Progenitor cell of endocrine pancreas (in vitro differentiated cells): ENCODE measurements around the gene HNF1B. TPM values are rescaled to one million over a fixed set of nuclear protein-coding genes. Genes with fewer than 3 reads are reported as not detected.

ENCODE experiments used
- DNase-seq: peaks from one replicate; pipeline ENCODE4 v3.0.0; 2021; ENCODE audit warnings: low spot score; ENCODE audit not compliant: unreplicated experiment
- H3K27ac Mint-ChIP-seq: 2 replicates; pipeline ENCODE4 v1.8.0; 2021; ENCODE audit warnings: mild to moderate bottlenecking, moderate library complexity, mixed read lengths
- H3K27me3 Mint-ChIP-seq: 2 replicates; pipeline ENCODE4 v1.8.0; 2021; ENCODE audit warnings: mixed read lengths
- H3K36me3 Mint-ChIP-seq: 2 replicates; pipeline ENCODE4 v1.8.0; 2022; ENCODE audit warnings: mixed read lengths; ENCODE audit not compliant: insufficient read depth
- H3K4me1 Mint-ChIP-seq: 2 replicates; pipeline ENCODE4 v1.8.0; 2021; ENCODE audit warnings: low read depth, mixed read lengths
- H3K4me3 Mint-ChIP-seq: 2 replicates; pipeline ENCODE4 v1.8.0; 2021; ENCODE audit warnings: low read depth, mild to moderate bottlenecking, moderate library complexity, mixed read lengths
- H3K9me3 Mint-ChIP-seq: 2 replicates; pipeline ENCODE4 v1.8.0; 2021; ENCODE audit warnings: low read depth, mixed read lengths
- total RNA-seq: library from RNA; stranded (reverse); gene quantifications from 2 replicates; pipeline ENCODE4 v1.2.1, GENCODE V29; 2021
- TF ChIP-seq, protein P1 (sequence below): fragments of 200-600 bp; sonication (generic); IDR thresholded peaks from one replicate; pipeline ENCODE4 v1.5.0; 2021; ENCODE audit warnings: antibody characterized with exemption, mild to moderate bottlenecking; ENCODE audit not compliant: unreplicated experiment

Gene HNF1B
- total RNA-seq, 1 donor from 2014 or later, result 99.1 TPM

DNA sequence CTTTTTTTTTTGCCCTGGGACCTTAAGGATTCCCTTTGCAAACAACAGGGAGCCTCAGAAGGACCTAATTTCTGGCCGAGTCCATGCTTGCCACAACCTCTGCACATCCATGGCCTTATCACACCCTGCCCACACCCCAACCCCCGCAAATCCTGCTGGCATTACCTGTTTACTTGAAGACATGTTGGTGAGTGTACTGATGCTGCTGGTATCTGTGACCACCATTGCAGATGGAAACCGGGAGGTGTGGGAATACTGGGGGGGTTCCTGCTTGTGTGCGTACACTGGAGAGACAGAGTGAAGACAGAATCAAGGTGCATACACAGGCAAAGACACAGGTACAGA, 46.0 kb downstream of the HNF1B start:
- peaks cover 57% of the 10 kb centered on the region for H3K4me1 Mint-ChIP-seq
- H3K36me3 Mint-ChIP-seq, result peaks cover 73% of the 10 kb centered on the region
- peak overlapping the region; percentile 35 for H3K4me3 Mint-ChIP-seq
- TF ChIP-seq, protein P1, sequence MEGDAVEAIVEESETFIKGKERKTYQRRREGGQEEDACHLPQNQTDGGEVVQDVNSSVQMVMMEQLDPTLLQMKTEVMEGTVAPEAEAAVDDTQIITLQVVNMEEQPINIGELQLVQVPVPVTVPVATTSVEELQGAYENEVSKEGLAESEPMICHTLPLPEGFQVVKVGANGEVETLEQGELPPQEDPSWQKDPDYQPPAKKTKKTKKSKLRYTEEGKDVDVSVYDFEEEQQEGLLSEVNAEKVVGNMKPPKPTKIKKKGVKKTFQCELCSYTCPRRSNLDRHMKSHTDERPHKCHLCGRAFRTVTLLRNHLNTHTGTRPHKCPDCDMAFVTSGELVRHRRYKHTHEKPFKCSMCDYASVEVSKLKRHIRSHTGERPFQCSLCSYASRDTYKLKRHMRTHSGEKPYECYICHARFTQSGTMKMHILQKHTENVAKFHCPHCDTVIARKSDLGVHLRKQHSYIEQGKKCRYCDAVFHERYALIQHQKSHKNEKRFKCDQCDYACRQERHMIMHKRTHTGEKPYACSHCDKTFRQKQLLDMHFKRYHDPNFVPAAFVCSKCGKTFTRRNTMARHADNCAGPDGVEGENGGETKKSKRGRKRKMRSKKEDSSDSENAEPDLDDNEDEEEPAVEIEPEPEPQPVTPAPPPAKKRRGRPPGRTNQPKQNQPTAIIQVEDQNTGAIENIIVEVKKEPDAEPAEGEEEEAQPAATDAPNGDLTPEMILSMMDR, result no peak
- H3K27ac Mint-ChIP-seq, result peak overlapping the region; percentile 91
- no peaks in the 10 kb centered on the region for H3K27me3 Mint-ChIP-seq
- DNase-seq, result no peak
- H3K9me3 Mint-ChIP-seq, result peaks cover 3% of the 10 kb centered on the region

DNA sequence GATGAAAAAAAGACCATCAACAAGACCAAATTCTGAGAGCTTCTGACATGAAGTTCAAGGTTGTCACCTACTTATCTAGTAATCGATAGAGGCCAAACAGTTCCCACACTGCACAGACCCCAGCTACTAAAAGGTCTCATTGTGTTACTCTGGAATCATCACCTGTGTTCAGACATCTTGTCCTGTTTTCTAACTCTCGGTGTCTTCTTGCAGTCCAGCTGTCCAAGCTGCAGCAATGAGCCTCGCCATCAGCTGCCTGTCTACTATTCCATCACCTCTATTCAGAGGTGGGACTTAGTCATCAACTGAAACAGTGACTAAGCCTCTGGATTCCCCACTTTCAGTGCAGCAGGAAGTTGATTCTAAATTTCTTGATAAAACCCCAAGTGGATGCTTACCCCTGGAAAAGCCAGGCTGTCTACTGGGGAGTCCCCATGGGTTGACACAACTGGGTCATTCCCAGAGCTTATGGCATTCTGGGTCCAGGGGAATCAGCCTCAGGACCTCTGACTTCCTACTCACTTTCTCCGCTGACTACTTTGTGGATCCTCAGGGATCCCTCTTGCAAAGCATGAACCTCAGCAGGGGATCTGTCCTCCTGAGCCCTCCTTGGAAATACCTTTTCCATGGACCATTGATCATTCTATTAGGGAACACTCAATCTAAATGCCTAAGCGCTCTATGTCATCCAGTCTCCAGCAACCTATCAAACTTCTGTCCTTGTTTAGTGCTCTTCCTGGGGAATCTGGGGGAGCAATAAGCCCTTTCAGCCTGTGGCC, 46.5 kb downstream of the HNF1B start:
- peaks cover 3% of the 10 kb centered on the region for H3K9me3 Mint-ChIP-seq
- H3K27ac Mint-ChIP-seq, result peak overlapping the region; percentile 91
- H3K36me3 Mint-ChIP-seq, result peaks cover 74% of the 10 kb centered on the region
- TF ChIP-seq, protein P1, result no peak
- H3K27me3 Mint-ChIP-seq, result no peaks in the 10 kb centered on the region
- DNase-seq, result no peak
- no peak overlapping the region for H3K4me3 Mint-ChIP-seq
- H3K4me1 Mint-ChIP-seq, result peaks cover 55% of the 10 kb centered on the region

DNA sequence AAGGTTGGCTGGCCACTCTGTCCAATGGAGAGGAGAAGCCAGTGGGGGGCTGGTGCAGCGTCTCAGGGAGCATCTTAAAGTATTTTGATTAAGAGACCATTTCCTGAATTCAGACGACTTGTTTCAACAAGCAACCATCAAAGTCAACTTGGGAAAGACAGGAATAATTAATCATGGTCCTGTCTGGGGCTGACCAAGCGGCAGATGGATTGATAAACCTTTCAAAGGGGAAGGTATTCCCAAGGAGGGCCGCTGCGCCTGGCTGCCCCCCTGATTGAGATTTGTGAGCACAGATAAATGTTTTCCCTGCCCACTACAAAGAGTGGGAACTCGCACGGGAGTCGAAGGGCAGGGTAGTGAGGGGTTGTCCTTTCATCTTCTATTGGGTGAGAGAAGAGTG, 47.5 kb downstream of the HNF1B start:
- Mint-ChIP-seq H3K27ac (no peak overlapping the region), H3K36me3 (peaks cover 69% of the 10 kb centered on the region), H3K4me3 (no peak overlapping the region), H3K27me3 (no peaks in the 10 kb centered on the region), H3K4me1 (peaks cover 48% of the 10 kb centered on the region), H3K9me3 (peaks cover 3% of the 10 kb centered on the region)
- no peak for DNase-seq
- TF ChIP-seq, protein P1, result no peak

DNA sequence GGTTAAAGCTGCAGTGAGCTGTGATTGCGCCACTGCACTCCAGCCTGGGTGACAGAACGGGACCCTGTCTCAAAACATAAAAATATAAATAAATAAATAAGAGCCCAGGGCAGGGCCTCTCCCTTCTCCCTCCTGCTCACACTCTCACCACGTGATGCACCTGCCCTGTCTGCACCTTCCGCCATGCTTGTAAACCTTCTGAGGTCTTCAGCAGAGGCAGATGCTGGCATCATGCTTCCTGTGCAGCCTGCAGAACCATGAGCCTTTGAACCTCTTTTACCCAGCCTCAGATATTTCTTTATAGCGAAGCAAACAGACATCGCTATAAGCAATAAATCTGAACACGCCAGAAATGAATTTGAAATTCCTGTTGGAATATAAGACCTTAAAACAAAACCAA, 48.5 kb downstream of the HNF1B start:
- TF ChIP-seq, protein P1, result no peak
- Mint-ChIP-seq H3K4me3 (no peak overlapping the region), H3K36me3 (peaks cover 68% of the 10 kb centered on the region), H3K27me3 (no peaks in the 10 kb centered on the region), H3K4me1 (peaks cover 52% of the 10 kb centered on the region), H3K9me3 (peaks cover 3% of the 10 kb centered on the region), H3K27ac (peak overlapping the region; percentile 49)
- no peak for DNase-seq

DNA sequence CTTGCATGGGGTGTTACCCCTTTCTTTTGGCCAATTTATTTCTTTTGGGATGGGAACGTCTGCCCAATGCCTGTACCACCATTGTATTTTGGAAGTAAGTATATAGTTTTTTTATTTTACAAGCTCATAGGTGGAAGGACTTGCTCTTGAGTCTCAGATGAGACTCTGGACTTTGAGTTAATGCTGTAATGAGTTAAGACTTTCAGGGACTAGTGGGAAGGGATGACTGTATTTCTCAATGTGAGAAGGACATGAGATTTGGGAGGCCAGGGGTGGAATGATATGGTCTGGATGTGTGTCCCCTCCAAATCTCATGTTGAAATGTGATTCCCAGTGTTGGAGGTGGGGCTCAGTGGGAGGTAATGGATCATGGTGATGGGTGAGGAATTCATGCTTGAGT, 49.1 kb downstream of the HNF1B start:
- peaks cover 58% of the 10 kb centered on the region for H3K4me1 Mint-ChIP-seq
- TF ChIP-seq, protein P1, result no peak
- H3K4me3 Mint-ChIP-seq, result no peak overlapping the region
- DNase-seq, result no peak
- no peaks in the 10 kb centered on the region for H3K27me3 Mint-ChIP-seq
- peaks cover 70% of the 10 kb centered on the region for H3K36me3 Mint-ChIP-seq
- no peak overlapping the region for H3K27ac Mint-ChIP-seq
- peaks cover 3% of the 10 kb centered on the region for H3K9me3 Mint-ChIP-seq
